ENCODE results near the gene KLHL17.
"Not testable (repeated sequence)": the region's sequence is repeated elsewhere in the genome, so short reads cannot be mapped to it uniquely, and the experiment has no call there.

Gene KLHL17

GRCh38 chr1:975896-976683, 15.7 kb downstream of the KLHL17 start:
- Histone ChIP-seq H3K36me3 (ENCODE audit: control insufficient read depth in 2 of 2, insufficient read depth in 2 of 2, low read length in 2 of 2) (no peaks in the 10 kb centered on the region), H3K9ac (ENCODE audit: low read depth in 1 of 2, low read length in 2 of 2) (no peak overlapping the region), H3K9me3 (ENCODE audit: control insufficient read depth in 2 of 2, low read length in 2 of 2) (no peaks in the 10 kb centered on the region), H3K27me3 (ENCODE audit: control insufficient read depth in 2 of 2, insufficient read depth in 2 of 2, low read length in 2 of 2) (peaks cover 0 to 15% of the 10 kb centered on the region in 2 donors), H3K4me3 (ENCODE audit: low read length in 2 of 2) (peak overlapping the region; percentile 35 to 44), H3K27ac (ENCODE audit: low read depth in 2 of 2, low read length in 2 of 2) (no peak overlapping the region), H3K4me1 (ENCODE audit: control insufficient read depth in 2 of 2, insufficient read depth in 2 of 2, low read length in 2 of 2) (peaks cover 6% of the 10 kb centered on the region in 2 donors)

- not testable (repeated sequence) for H3K4me3 ChIP-seq (ENCODE audit: low read length in 2 of 2); H3K4me1 ChIP-seq (ENCODE audit: control insufficient read depth in 2 of 2, insufficient read depth in 2 of 2, low read length in 2 of 2); H3K9ac ChIP-seq (ENCODE audit: low read depth in 1 of 2, low read length in 2 of 2); H3K27ac ChIP-seq (ENCODE audit: low read depth in 2 of 2, low read length in 2 of 2); H3K9me3 ChIP-seq (ENCODE audit: control insufficient read depth in 2 of 2, low read length in 2 of 2); H3K36me3 ChIP-seq (ENCODE audit: control insufficient read depth in 2 of 2, insufficient read depth in 2 of 2, low read length in 2 of 2)
- peaks cover 0 to 14% of the 10 kb centered on the region in 2 donors for H3K27me3 ChIP-seq (ENCODE audit: control insufficient read depth in 2 of 2, insufficient read depth in 2 of 2, low read length in 2 of 2)
Measured at GRCh38 chr1:976791-977190, 16.4 kb downstream of the KLHL17 start.

- no peak overlapping the region for H3K9ac ChIP-seq (ENCODE audit: low read depth in 1 of 2, low read length in 2 of 2)
- H3K36me3 ChIP-seq (ENCODE audit: control insufficient read depth in 2 of 2, insufficient read depth in 2 of 2, low read length in 2 of 2) = no peaks in the 10 kb centered on the region
- H3K4me3 ChIP-seq (ENCODE audit: low read length in 2 of 2) = no peak overlapping the region
- peaks cover 6% of the 10 kb centered on the region in 2 donors for H3K4me1 ChIP-seq (ENCODE audit: control insufficient read depth in 2 of 2, insufficient read depth in 2 of 2, low read length in 2 of 2)
- H3K27me3 ChIP-seq (ENCODE audit: control insufficient read depth in 2 of 2, insufficient read depth in 2 of 2, low read length in 2 of 2) = peaks cover 12 to 27% of the 10 kb centered on the region in 2 donors
- no peak overlapping the region for H3K27ac ChIP-seq (ENCODE audit: low read depth in 2 of 2, low read length in 2 of 2)
- no peaks in the 10 kb centered on the region for H3K9me3 ChIP-seq (ENCODE audit: control insufficient read depth in 2 of 2, low read length in 2 of 2)
Measured at GRCh38 chr1:978069-978834, 17.9 kb downstream of the KLHL17 start.

GRCh38 chr1:978835-979743, 18.7 kb downstream of the KLHL17 start:
- Histone ChIP-seq H3K36me3 (ENCODE audit: control insufficient read depth in 2 of 2, insufficient read depth in 2 of 2, low read length in 2 of 2) (no peaks in the 10 kb centered on the region), H3K9me3 (ENCODE audit: control insufficient read depth in 2 of 2, low read length in 2 of 2) (no peaks in the 10 kb centered on the region), H3K27me3 (ENCODE audit: control insufficient read depth in 2 of 2, insufficient read depth in 2 of 2, low read length in 2 of 2) (peaks cover 12 to 25% of the 10 kb centered on the region in 2 donors), H3K9ac (ENCODE audit: low read depth in 1 of 2, low read length in 2 of 2) (no peak overlapping the region), H3K27ac (ENCODE audit: low read depth in 2 of 2, low read length in 2 of 2) (no peak overlapping the region), H3K4me1 (ENCODE audit: control insufficient read depth in 2 of 2, insufficient read depth in 2 of 2, low read length in 2 of 2) (peaks cover 6% of the 10 kb centered on the region in 2 donors), H3K4me3 (ENCODE audit: low read length in 2 of 2) (no peak overlapping the region)

GRCh38 chr1:979744-980072, 19.3 kb downstream of the KLHL17 start:
- Histone ChIP-seq H3K4me3 (ENCODE audit: low read length in 2 of 2) (no peak overlapping the region), H3K9me3 (ENCODE audit: control insufficient read depth in 2 of 2, low read length in 2 of 2) (no peaks in the 10 kb centered on the region), H3K9ac (ENCODE audit: low read depth in 1 of 2, low read length in 2 of 2) (no peak overlapping the region), H3K27me3 (ENCODE audit: control insufficient read depth in 2 of 2, insufficient read depth in 2 of 2, low read length in 2 of 2) (peaks cover 12 to 25% of the 10 kb centered on the region in 2 donors), H3K27ac (ENCODE audit: low read depth in 2 of 2, low read length in 2 of 2) (no peak overlapping the region), H3K36me3 (ENCODE audit: control insufficient read depth in 2 of 2, insufficient read depth in 2 of 2, low read length in 2 of 2) (no peaks in the 10 kb centered on the region), H3K4me1 (ENCODE audit: control insufficient read depth in 2 of 2, insufficient read depth in 2 of 2, low read length in 2 of 2) (peaks cover 6% of the 10 kb centered on the region in 2 donors)

- Histone ChIP-seq H3K9me3 (ENCODE audit: control insufficient read depth in 2 of 2, low read length in 2 of 2) (no peaks in the 10 kb centered on the region), H3K4me1 (ENCODE audit: control insufficient read depth in 2 of 2, insufficient read depth in 2 of 2, low read length in 2 of 2) (peaks cover 6% of the 10 kb centered on the region in 2 donors), H3K27me3 (ENCODE audit: control insufficient read depth in 2 of 2, insufficient read depth in 2 of 2, low read length in 2 of 2) (peaks cover 14 to 25% of the 10 kb centered on the region in 2 donors), H3K36me3 (ENCODE audit: control insufficient read depth in 2 of 2, insufficient read depth in 2 of 2, low read length in 2 of 2) (no peaks in the 10 kb centered on the region), H3K4me3 (ENCODE audit: low read length in 2 of 2) (no peak overlapping the region), H3K9ac (ENCODE audit: low read depth in 1 of 2, low read length in 2 of 2) (no peak overlapping the region), H3K27ac (ENCODE audit: low read depth in 2 of 2, low read length in 2 of 2) (no peak overlapping the region)
Measured at GRCh38 chr1:980137-980571, 19.8 kb downstream of the KLHL17 start.

GRCh38 chr1:980602-981395, 20.4 kb downstream of the KLHL17 start:
- Histone ChIP-seq H3K36me3 (ENCODE audit: control insufficient read depth in 2 of 2, insufficient read depth in 2 of 2, low read length in 2 of 2) (no peaks in the 10 kb centered on the region), H3K4me3 (ENCODE audit: low read length in 2 of 2) (no peak overlapping the region), H3K4me1 (ENCODE audit: control insufficient read depth in 2 of 2, insufficient read depth in 2 of 2, low read length in 2 of 2) (peaks cover 4 to 5% of the 10 kb centered on the region in 2 donors), H3K27me3 (ENCODE audit: control insufficient read depth in 2 of 2, insufficient read depth in 2 of 2, low read length in 2 of 2) (peaks cover 17 to 25% of the 10 kb centered on the region in 2 donors), H3K9ac (ENCODE audit: low read depth in 1 of 2, low read length in 2 of 2) (no peak overlapping the region), H3K9me3 (ENCODE audit: control insufficient read depth in 2 of 2, low read length in 2 of 2) (no peaks in the 10 kb centered on the region), H3K27ac (ENCODE audit: low read depth in 2 of 2, low read length in 2 of 2) (no peak overlapping the region)

GRCh38 chr1:981491-981954, 21.1 kb downstream of the KLHL17 start:
- Histone ChIP-seq H3K27me3 (ENCODE audit: control insufficient read depth in 2 of 2, insufficient read depth in 2 of 2, low read length in 2 of 2) (peaks cover 17 to 27% of the 10 kb centered on the region in 2 donors), H3K9me3 (ENCODE audit: control insufficient read depth in 2 of 2, low read length in 2 of 2) (no peaks in the 10 kb centered on the region), H3K27ac (ENCODE audit: low read depth in 2 of 2, low read length in 2 of 2) (no peak overlapping the region), H3K9ac (ENCODE audit: low read depth in 1 of 2, low read length in 2 of 2) (no peak overlapping the region), H3K4me3 (ENCODE audit: low read length in 2 of 2) (no peak overlapping the region), H3K36me3 (ENCODE audit: control insufficient read depth in 2 of 2, insufficient read depth in 2 of 2, low read length in 2 of 2) (no peaks in the 10 kb centered on the region), H3K4me1 (ENCODE audit: control insufficient read depth in 2 of 2, insufficient read depth in 2 of 2, low read length in 2 of 2) (no peaks in the 10 kb centered on the region)

- Histone ChIP-seq H3K9ac (ENCODE audit: low read depth in 1 of 2, low read length in 2 of 2) (no peak within 1 kb of the TSS), H3K4me1 (ENCODE audit: control insufficient read depth in 2 of 2, insufficient read depth in 2 of 2, low read length in 2 of 2) (no peaks in the 10 kb centered on the region), H3K27ac (ENCODE audit: low read depth in 2 of 2, low read length in 2 of 2) (no peak within 1 kb of the TSS), H3K27me3 (ENCODE audit: control insufficient read depth in 2 of 2, insufficient read depth in 2 of 2, low read length in 2 of 2) (peaks cover 17 to 27% of the 10 kb centered on the region in 2 donors), H3K9me3 (ENCODE audit: control insufficient read depth in 2 of 2, low read length in 2 of 2) (no peaks in the 10 kb centered on the region), H3K4me3 (ENCODE audit: low read length in 2 of 2) (no peak within 1 kb of the TSS), H3K36me3 (ENCODE audit: control insufficient read depth in 2 of 2, insufficient read depth in 2 of 2, low read length in 2 of 2) (no peaks in the 10 kb centered on the region)
Measured at GRCh38 chr1:981955-982558, 21.7 kb downstream of the KLHL17 start, which contains the start of gene PERM1. PERM1 (minus strand) TSS chr1:982093; CDS start chr1:981029, 1,064 bp downstream.
